CD14-positive monocyte (primary cell): ENCODE data around the gene BLCAP. TPM values are rescaled to one million over a fixed set of nuclear protein-coding genes. Genes with fewer than 3 reads are reported as not detected.

ENCODE experiments used
- DNase-seq, 3 donors: peaks; one replicate each; pipeline ENCODE4 v3.0.0-alpha.2; 2011 to 2022
- H2AFZ ChIP-seq: 2 replicates; pipeline ENCODE4 v1.6.0; 2012; ENCODE audit warnings: mild to moderate bottlenecking, low read depth, low read length, inconsistent platforms; ENCODE audit not compliant: insufficient read depth, poor library complexity, severe bottlenecking
- H3K27ac ChIP-seq, 2 donors: 1 replicate in 1 of 2; 2 replicates in 1 of 2; pipeline ENCODE4 v1.5.1; 2012 to 2013; ENCODE audit warnings: low read length in 2 of 2, control low read depth in 1 of 2, inconsistent platforms in 1 of 2, low read depth in 1 of 2, mild to moderate bottlenecking in 1 of 2
- H3K27me3 ChIP-seq, 2 donors: one replicate each; pipeline versions ENCODE4 v1.6.0 to v1.6.1; 2011 to 2013; ENCODE audit warnings: low read length in 2 of 2; ENCODE audit not compliant: control insufficient read depth in 2 of 2, insufficient read depth in 2 of 2
- H3K36me3 ChIP-seq, 2 donors: replicated peaks in 1 of 2; 1 replicate in 1 of 2; 2 replicates in 1 of 2; pipeline versions ENCODE4 v1.5.1 to v1.6.1; 2012 to 2013; ENCODE audit warnings: low read length in 2 of 2, control low read depth in 1 of 2, inconsistent platforms in 1 of 2, mild to moderate bottlenecking in 1 of 2; ENCODE audit not compliant: insufficient read depth in 2 of 2, control insufficient read depth in 1 of 2
- H3K4me1 ChIP-seq, 2 donors: 1 replicate in 1 of 2; 2 replicates in 1 of 2; pipeline versions ENCODE4 v1.5.1 to v1.6.1; 2012 to 2013; ENCODE audit warnings: low read length in 2 of 2, control low read depth in 1 of 2, inconsistent platforms in 1 of 2, mild to moderate bottlenecking in 1 of 2, moderate library complexity in 1 of 2; ENCODE audit not compliant: insufficient read depth in 2 of 2, control insufficient read depth in 1 of 2
- H3K4me2 ChIP-seq: replicated peaks from 2 replicates; pipeline ENCODE3; 2012; ENCODE audit warnings: low read length, moderate library complexity, mild to moderate bottlenecking; ENCODE audit not compliant: poor library complexity, severe bottlenecking; ENCODE audit errors: extremely low read depth
- H3K4me3 ChIP-seq, 3 experiments: fragments of 200-600 bp in 1 of 3; sonication (generic) in 1 of 3; replicated peaks in 1 of 3; 1 replicate in 2 of 3; 2 replicates in 1 of 3; pipeline ENCODE4 v1.5.1; 2011 to 2013; ENCODE audit warnings: low read length in 3 of 3, mild to moderate bottlenecking in 3 of 3, control low read depth in 2 of 3, low read depth in 2 of 3, inconsistent platforms in 1 of 3, moderate library complexity in 1 of 3
- H3K79me2 ChIP-seq: 2 replicates; pipeline ENCODE4 v1.6.0; 2012; ENCODE audit warnings: mild to moderate bottlenecking, control low read depth, inconsistent platforms, low read length, moderate library complexity; ENCODE audit not compliant: insufficient read depth
- H3K9ac ChIP-seq: 2 replicates; pipeline ENCODE4 v1.6.0; 2017; ENCODE audit warnings: low read length, mild to moderate bottlenecking; ENCODE audit not compliant: insufficient read depth, poor library complexity, severe bottlenecking
- H3K9me3 ChIP-seq, 2 donors: replicated peaks in 1 of 2; 1 replicate in 1 of 2; 2 replicates in 1 of 2; pipeline versions ENCODE4 v1.5.1 to v1.6.1; 2012 to 2013; ENCODE audit warnings: low read length in 2 of 2, control low read depth in 1 of 2; ENCODE audit not compliant: control insufficient read depth in 1 of 2, insufficient read depth in 1 of 2
- H4K20me1 ChIP-seq: 2 replicates; pipeline ENCODE4 v1.6.0; 2012; ENCODE audit warnings: mild to moderate bottlenecking, low read length, control low read depth, moderate library complexity; ENCODE audit not compliant: insufficient read depth
- H3K27ac Mint-ChIP-seq, 7 donors: one replicate each; pipeline ENCODE4 v1.8.0; 2020; ENCODE audit warnings: mild to moderate bottlenecking in 7 of 7, mixed read lengths in 7 of 7, moderate library complexity in 6 of 7, inconsistent platforms in 2 of 7
- H3K27me3 Mint-ChIP-seq, 3 donors: one replicate each; pipeline ENCODE4 v1.8.0; 2021 to 2022; ENCODE audit warnings: low read depth in 3 of 3, mild to moderate bottlenecking in 3 of 3, mixed read lengths in 3 of 3, moderate library complexity in 3 of 3, inconsistent platforms in 1 of 3
- H3K36me3 Mint-ChIP-seq, 2 donors: one replicate each; pipeline ENCODE4 v1.8.0; 2020; ENCODE audit warnings: mixed read lengths in 2 of 2, inconsistent platforms in 1 of 2, mild to moderate bottlenecking in 1 of 2
- H3K4me1 Mint-ChIP-seq: one replicate; pipeline ENCODE4 v1.8.0; 2020; ENCODE audit warnings: mild to moderate bottlenecking, mixed read lengths
- H3K4me3 Mint-ChIP-seq, 2 donors: one replicate each; pipeline ENCODE4 v1.8.0; 2020; ENCODE audit warnings: mild to moderate bottlenecking in 2 of 2, mixed read lengths in 2 of 2, moderate library complexity in 1 of 2
- H3K9me3 Mint-ChIP-seq, 7 donors: one replicate each; pipeline ENCODE4 v1.8.0; 2020 to 2022; ENCODE audit warnings: mixed read lengths in 7 of 7, mild to moderate bottlenecking in 6 of 7, moderate library complexity in 6 of 7, inconsistent platforms in 2 of 7
- WGBS: methylation state at CpG from one replicate; pipeline ENCODE4 v1.1.5; 2013; ENCODE audit warnings: missing lambda C conversion rate; ENCODE audit not compliant: insufficient coverage; 5-methylcytosine and 5-hydroxymethylcytosine counted together
- intact Hi-C, 2 donors: fragments of 100-400 bp; cut with micrococcal nuclease; formaldehyde crosslinking; loops; one replicate each; pipeline versions ENCODE4 v1.15.0 to v1.15.1; 2023
- polyA plus RNA-seq, 3 donors: library from polyadenylated mRNA; depleted of rRNA in 1 of 3; unstranded in 2 of 3; stranded (reverse) in 1 of 3; fragments of 300-500 nt in 2 of 3; fragments of >200 nt in 1 of 3; fragmentation: Illumina TruSeq in 2 of 3; gene quantifications; 1 replicate in 2 of 3; 2 replicates in 1 of 3; pipeline ENCODE4 v1.2.3, GENCODE V29; 2012 to 2021
- TF ChIP-seq, protein P1 (sequence below): fragments of 200-600 bp; IDR thresholded peaks from one replicate; pipeline ENCODE4 v1.8.0; 2022; ENCODE audit warnings: antibody characterized with exemption, mild to moderate bottlenecking

Gene BLCAP
- polyA plus RNA-seq, 3 donors: 45.3 to 54.5 (median 53.3) TPM

DNA sequence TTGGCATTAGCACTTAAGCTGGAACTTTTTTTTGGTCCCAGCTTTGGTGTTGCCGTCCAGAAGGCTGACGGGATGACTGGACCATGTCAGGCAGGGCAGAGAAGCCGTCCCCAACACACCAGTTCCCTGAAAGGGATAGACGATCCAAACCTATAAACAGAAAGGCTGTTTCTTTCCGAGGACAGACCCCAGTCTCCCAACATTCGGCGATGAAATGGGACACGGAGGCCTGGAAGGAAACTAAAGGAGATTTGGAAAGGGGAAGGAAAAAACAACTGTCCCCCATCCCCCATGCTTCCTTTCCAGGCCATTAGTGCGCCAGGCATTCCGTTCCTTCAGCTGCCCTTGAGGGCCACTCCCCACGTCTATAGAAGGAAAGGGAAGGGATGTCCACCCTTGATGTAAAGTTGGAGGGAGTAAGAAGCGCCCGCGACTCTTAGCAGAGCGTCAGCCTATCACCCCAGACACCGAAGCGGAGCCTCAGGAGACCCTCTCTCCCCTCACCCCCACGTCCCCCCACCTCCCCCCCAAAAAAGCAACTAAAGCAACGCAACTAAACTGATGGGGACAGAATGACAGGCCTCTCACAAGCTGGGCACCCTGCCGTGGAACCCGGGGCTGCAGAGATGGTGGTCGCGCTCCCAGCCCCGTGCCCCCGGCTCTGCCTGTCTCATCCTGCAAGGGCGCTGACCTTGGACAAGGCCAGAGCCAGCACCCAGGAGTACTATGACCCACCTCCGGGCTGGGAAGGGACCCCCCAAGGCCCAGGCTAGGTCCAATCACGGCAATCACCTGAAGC lies 638 bp downstream of the BLCAP start:
- H4K20me1 ChIP-seq: peaks cover 48% of the 10 kb centered on the region
- peaks cover 30 to 40% of the 10 kb centered on the region in 2 donors for H3K4me1 ChIP-seq
- peak overlapping the region; percentile 93 for H3K9ac ChIP-seq
- TF ChIP-seq, protein P1, sequence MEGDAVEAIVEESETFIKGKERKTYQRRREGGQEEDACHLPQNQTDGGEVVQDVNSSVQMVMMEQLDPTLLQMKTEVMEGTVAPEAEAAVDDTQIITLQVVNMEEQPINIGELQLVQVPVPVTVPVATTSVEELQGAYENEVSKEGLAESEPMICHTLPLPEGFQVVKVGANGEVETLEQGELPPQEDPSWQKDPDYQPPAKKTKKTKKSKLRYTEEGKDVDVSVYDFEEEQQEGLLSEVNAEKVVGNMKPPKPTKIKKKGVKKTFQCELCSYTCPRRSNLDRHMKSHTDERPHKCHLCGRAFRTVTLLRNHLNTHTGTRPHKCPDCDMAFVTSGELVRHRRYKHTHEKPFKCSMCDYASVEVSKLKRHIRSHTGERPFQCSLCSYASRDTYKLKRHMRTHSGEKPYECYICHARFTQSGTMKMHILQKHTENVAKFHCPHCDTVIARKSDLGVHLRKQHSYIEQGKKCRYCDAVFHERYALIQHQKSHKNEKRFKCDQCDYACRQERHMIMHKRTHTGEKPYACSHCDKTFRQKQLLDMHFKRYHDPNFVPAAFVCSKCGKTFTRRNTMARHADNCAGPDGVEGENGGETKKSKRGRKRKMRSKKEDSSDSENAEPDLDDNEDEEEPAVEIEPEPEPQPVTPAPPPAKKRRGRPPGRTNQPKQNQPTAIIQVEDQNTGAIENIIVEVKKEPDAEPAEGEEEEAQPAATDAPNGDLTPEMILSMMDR: no peak
- peak overlapping the region; percentile 93 for H2AFZ ChIP-seq
- H3K27me3 Mint-ChIP-seq: peaks cover 7 to 13% (median 11%) of the 10 kb centered on the region in 3 donors
- peaks cover 0 to 6% (median 2%) of the 10 kb centered on the region in 7 donors for H3K9me3 Mint-ChIP-seq
- H3K4me2 ChIP-seq: peak overlapping the region; percentile 94
- H3K36me3 ChIP-seq: peaks cover 0 to 11% of the 10 kb centered on the region in 2 donors
- peaks cover 2 to 9% of the 10 kb centered on the region in 2 donors for H3K27me3 ChIP-seq
- H3K9me3 ChIP-seq: no peaks in the 10 kb centered on the region
- peaks cover 55% of the 10 kb centered on the region for H3K79me2 ChIP-seq
- H3K4me1 Mint-ChIP-seq: peaks cover 57% of the 10 kb centered on the region
- H3K27ac Mint-ChIP-seq: peak overlapping the region; percentile 100
- intact Hi-C loops: loop anchor here (5.0 to 10.0 kb wide), 4 partner anchors 122 to 262 kb away; partner anchors contain the start of gene GHRH (in 1 of the 2)
- 0% methylated on average over 13 of the region's 28 CpGs for WGBS
- peak overlapping the region; percentile 95 for H3K4me3 Mint-ChIP-seq
- peaks cover 17 to 24% of the 10 kb centered on the region in 2 donors for H3K36me3 Mint-ChIP-seq
- H3K4me3 ChIP-seq: peak overlapping the region; percentile 96 to 99 (median 97)
- DNase-seq: peak in 2 of 3 donors; percentile 29 to 34
- peak overlapping the region; percentile 82 to 100 for H3K27ac ChIP-seq

DNA sequence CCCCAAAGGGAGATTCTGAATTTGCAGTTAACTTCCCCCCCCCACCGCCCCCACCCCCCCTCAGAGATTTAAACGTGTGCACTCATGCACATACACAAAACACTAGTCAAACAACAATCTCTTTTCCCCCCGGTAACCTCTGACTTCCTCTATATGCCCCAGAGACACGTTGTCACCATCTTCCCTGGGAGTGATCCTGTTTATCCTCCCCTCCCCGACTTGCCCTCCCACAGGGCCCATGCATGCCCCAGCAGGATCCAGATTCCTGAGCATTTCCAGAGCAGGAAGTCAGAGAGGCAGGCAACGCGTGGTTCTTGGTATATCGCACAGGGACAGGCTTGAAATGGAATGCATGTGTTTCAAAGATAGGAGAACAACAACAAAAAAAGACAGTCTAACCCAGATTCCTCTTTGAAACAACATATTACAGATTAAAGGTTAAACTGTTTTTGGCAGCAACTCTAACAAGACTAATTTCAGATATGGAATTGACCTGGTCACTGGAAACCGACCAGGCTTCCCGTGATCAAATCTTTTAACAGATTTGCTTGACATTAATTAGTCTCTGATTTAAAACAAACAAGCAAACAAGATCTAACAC lies 1.3 kb downstream of the BLCAP start:
- H3K9me3 Mint-ChIP-seq: peaks cover 0 to 11% (median 6%) of the 10 kb centered on the region in 7 donors
- TF ChIP-seq, protein P1: no peak
- intact Hi-C loops: loop anchor here (5.0 to 10.0 kb wide), 4 partner anchors 122 to 262 kb away; partner anchors contain the start of gene GHRH (in 1 of the 2)
- H2AFZ ChIP-seq: peak overlapping the region; percentile 93
- H3K4me3 ChIP-seq: peak overlapping the region; percentile 96 to 99 (median 97)
- peak overlapping the region in 1 of 2 donors; percentile 100 for H3K27ac ChIP-seq
- peak overlapping the region in 6 of 7 donors; percentile 100 for H3K27ac Mint-ChIP-seq
- H3K36me3 Mint-ChIP-seq: peaks cover 23 to 26% of the 10 kb centered on the region in 2 donors
- H3K9me3 ChIP-seq: peaks cover 0 to 3% of the 10 kb centered on the region in 2 donors
- H3K27me3 ChIP-seq: peaks cover 4 to 16% of the 10 kb centered on the region in 2 donors
- H4K20me1 ChIP-seq: peaks cover 55% of the 10 kb centered on the region
- peak overlapping the region; percentile 94 for H3K4me2 ChIP-seq
- peaks cover 0 to 15% of the 10 kb centered on the region in 2 donors for H3K36me3 ChIP-seq
- peak overlapping the region; percentile 93 for H3K9ac ChIP-seq
- WGBS: 4% methylated on average over 5 of the region's 10 CpGs
- H3K79me2 ChIP-seq: peaks cover 62% of the 10 kb centered on the region
- peaks cover 14 to 19% (median 17%) of the 10 kb centered on the region in 3 donors for H3K27me3 Mint-ChIP-seq
- H3K4me3 Mint-ChIP-seq: peak overlapping the region; percentile 95
- peaks cover 63% of the 10 kb centered on the region for H3K4me1 Mint-ChIP-seq
- peaks cover 35 to 45% of the 10 kb centered on the region in 2 donors for H3K4me1 ChIP-seq
- DNase-seq: peak; percentile 17 to 28 (median 20)
